ENCODE data around the gene TPR. TPM values are rescaled to one million over a fixed set of nuclear protein-coding genes. Genes with fewer than 3 reads are reported as not detected.
"Not testable (repeated sequence)": the region's sequence is repeated elsewhere in the genome, so short reads cannot be mapped to it uniquely, and the experiment has no call there.

Gene TPR
- polyA plus RNA-seq (2013, experiment 1 of 2; ENCODE audit: insufficient read length), result 45.6 TPM
- polyA plus RNA-seq (2013, experiment 2 of 2; ENCODE audit: insufficient read length), result 43.8 TPM

- peak; percentile 99 for DNase-seq
Observed at GRCh38 chr1:186375152-186375928, at the start of gene TPR, which contains the start of gene ODR4. TPR (minus strand) TSS chr1:186375253; CDS start chr1:186375028, 225 bp downstream. ODR4 (plus strand) TSS chr1:186375838; CDS start chr1:186379786, 3,948 bp downstream.

GRCh38 chr1:186424539-186424938 lies 49.5 kb upstream of the TPR start:
- DNase-seq, result peak; percentile 26

- no peak for DNase-seq
Observed at GRCh38 chr1:186421446-186421845, 46.4 kb upstream of the TPR start.

- DNase-seq, result peak; percentile 18
Observed at GRCh38 chr1:186420923-186421322, 45.9 kb upstream of the TPR start.

GRCh38 chr1:186420311-186420710 lies 45.3 kb upstream of the TPR start:
- peak; percentile 30 for DNase-seq

GRCh38 chr1:186418503-186418902 lies 43.5 kb upstream of the TPR start:
- DNase-seq, result no peak

- no peak for DNase-seq
Observed at GRCh38 chr1:186413319-186413718, 38.3 kb upstream of the TPR start.

GRCh38 chr1:186409091-186409490 lies 34.0 kb upstream of the TPR start:
- DNase-seq, result no peak

GRCh38 chr1:186404454-186405051 lies 29.5 kb upstream of the TPR start:
- DNase-seq, result peak; percentile 73

- no peak for DNase-seq
Observed at GRCh38 chr1:186403632-186404031, 28.6 kb upstream of the TPR start.

- DNase-seq, result peak; percentile 63
Observed at GRCh38 chr1:186401446-186401845, 26.4 kb upstream of the TPR start.

- not testable (repeated sequence) for DNase-seq
Observed at GRCh38 chr1:186392711-186393110, 17.7 kb upstream of the TPR start.

- no peak for DNase-seq
Observed at GRCh38 chr1:186391841-186392240, 16.8 kb upstream of the TPR start.

- no peak for DNase-seq
Observed at GRCh38 chr1:186390925-186391324, 15.9 kb upstream of the TPR start.

- DNase-seq, result no peak
Observed at GRCh38 chr1:186386725-186387383, 11.8 kb upstream of the TPR start.

- DNase-seq, result no peak
Observed at GRCh38 chr1:186375929-186376319, 871 bp upstream of the TPR start.

GRCh38 chr1:186374303-186375151 lies 526 bp downstream of the TPR start:
- no peak for DNase-seq

GRCh38 chr1:186347837-186348691 lies 27.0 kb downstream of the TPR start:
- DNase-seq, result peak; percentile 12

- no peak for DNase-seq
Observed at GRCh38 chr1:186340772-186341171, 34.3 kb downstream of the TPR start.

- DNase-seq, result no peak
Observed at GRCh38 chr1:186337554-186337953, 37.5 kb downstream of the TPR start.

- no peak for DNase-seq
Observed at GRCh38 chr1:186330758-186331157, 44.3 kb downstream of the TPR start.
